Fibroblast of peridontal ligament (primary cell): Measurements from ENCODE around the gene WDR45B.
"Not testable (repeated sequence)": the region's sequence is repeated elsewhere in the genome, so short reads cannot be mapped to it uniquely, and the experiment has no call there.

Experiments
- DNase-seq: peaks from one replicate; pipeline ENCODE4 v3.0.0-alpha.2; 2010; ENCODE audit errors: extremely low read depth

WDR45B gene

GRCh38 chr17:82657926-82658325 lies 9.7 kb upstream of the WDR45B start:
- no peak for DNase-seq

GRCh38 chr17:82656266-82656665 lies 8.0 kb upstream of the WDR45B start:
- no peak for DNase-seq

- DNase-seq: no peak
Observed at GRCh38 chr17:82655523-82655922, 7.3 kb upstream of the WDR45B start.

GRCh38 chr17:82655038-82655479 lies 6.8 kb upstream of the WDR45B start:
- no peak for DNase-seq

- not testable (repeated sequence) for DNase-seq
Observed at GRCh38 chr17:82654611-82655010, 6.4 kb upstream of the WDR45B start.

GRCh38 chr17:82653651-82654528 lies 5.6 kb upstream of the WDR45B start:
- DNase-seq: no peak

- no peak for DNase-seq
Observed at GRCh38 chr17:82650723-82651122, 2.5 kb upstream of the WDR45B start.

GRCh38 chr17:82649501-82650261 lies 1.4 kb upstream of the WDR45B start:
- DNase-seq: no peak

GRCh38 chr17:82648742-82649331 lies 593 bp upstream of the WDR45B start:
- no peak for DNase-seq

- no peak for DNase-seq
Observed at GRCh38 chr17:82647593-82648164, 565 bp downstream of the WDR45B start.

GRCh38 chr17:82645516-82645915 lies 2.7 kb downstream of the WDR45B start:
- DNase-seq: no peak

- DNase-seq: no peak
Observed at GRCh38 chr17:82644148-82644547, 4.1 kb downstream of the WDR45B start.

GRCh38 chr17:82642022-82642421 lies 6.2 kb downstream of the WDR45B start:
- DNase-seq: no peak

- no peak for DNase-seq
Observed at GRCh38 chr17:82640036-82640435, 8.2 kb downstream of the WDR45B start.

- DNase-seq: no peak
Observed at GRCh38 chr17:82639628-82640027, 8.6 kb downstream of the WDR45B start.

GRCh38 chr17:82638183-82638773 lies 10.0 kb downstream of the WDR45B start:
- no peak for DNase-seq

GRCh38 chr17:82636626-82637598 lies 11.3 kb downstream of the WDR45B start:
- DNase-seq: no peak

GRCh38 chr17:82633343-82633742 lies 14.9 kb downstream of the WDR45B start:
- DNase-seq: no peak

- no peak for DNase-seq
Observed at GRCh38 chr17:82632451-82632850, 15.8 kb downstream of the WDR45B start.

GRCh38 chr17:82631544-82631943 lies 16.7 kb downstream of the WDR45B start:
- no peak for DNase-seq

- no peak for DNase-seq
Observed at GRCh38 chr17:82630212-82630611, 18.0 kb downstream of the WDR45B start.
